Right cardiac atrium (tissue), 5 donors: ENCODE data around the gene NRTN. TPM values are rescaled to one million over a fixed set of nuclear protein-coding genes. Genes with fewer than 3 reads are reported as not detected.

ENCODE experiments used
- ATAC-seq, 2 donors: fragments of 200-7000 bp; cut with Tn5 transposase; one replicate each; pipeline versions ENCODE4 v1.8.0 to v1.9.1; 2020; ENCODE audit warnings: moderate library complexity in 2 of 2, mild to moderate bottlenecking in 1 of 2
- DNase-seq, 3 donors: peaks; one replicate each; pipeline ENCODE4 v3.0.0-alpha.2; 2020
- H3K27ac ChIP-seq: one replicate; pipeline ENCODE4 v1.5.1; 2013; ENCODE audit warnings: mild to moderate bottlenecking, low read length, control low read depth, moderate library complexity
- H3K27me3 ChIP-seq: one replicate; pipeline ENCODE4 v1.6.1; 2013; ENCODE audit not compliant: control insufficient read depth, insufficient read depth
- H3K4me1 ChIP-seq: one replicate; pipeline ENCODE4 v1.6.1; 2013; ENCODE audit warnings: low read length; ENCODE audit not compliant: control insufficient read depth, insufficient read depth
- H3K4me3 ChIP-seq: one replicate; pipeline ENCODE4 v1.5.1; 2013; ENCODE audit warnings: low read length, control low read depth
- H3K9me3 ChIP-seq: one replicate; pipeline ENCODE4 v1.6.1; 2013; ENCODE audit warnings: low read length; ENCODE audit not compliant: control insufficient read depth
- WGBS: extraction: QIAGEN DNeasy Blood & Tissue Kit; methylation state at CpG from one replicate; pipeline ENCODE4 v1.1.7; 2013; 5-methylcytosine and 5-hydroxymethylcytosine counted together
- intact Hi-C, 4 donors: fragments of 100-400 bp; cut with DNase I; formaldehyde crosslinking; loops; one replicate each; pipeline versions ENCODE4 v1.11.0 to v1.14.0; 2022 to 2023
- polyA plus RNA-seq: library from polyadenylated mRNA; stranded (reverse); fragments of 200-250 nt; gene quantifications from one replicate; pipeline ENCODE4 v1.2.3, GENCODE V29; 2013
- total RNA-seq, 4 donors: library from RNA; stranded (reverse); fragmentation: NEBNext Ultra II Directional; extraction: Animal tissue kit (Norgen Biotek cat#: 25700); gene quantifications; one replicate each; pipeline ENCODE4 v1.2.1, GENCODE V29; 2021
- donor health status: healthy with polysubstance abuse.
- donor health status: DM: no; HTN: yes; CAD: no.
- donor health status: DM: no; HTN: no; CAD: no.
- donor health status: DM: no; HTN: yes; CAD: no; lungs with severe emphysema.
- donor health status: DM: yes; HTN: yes; CAD: no.

The NRTN gene
- total and polyA plus RNA-seq, 5 donors = 31.6 to 57.1 (median 48.8) TPM

DNA sequence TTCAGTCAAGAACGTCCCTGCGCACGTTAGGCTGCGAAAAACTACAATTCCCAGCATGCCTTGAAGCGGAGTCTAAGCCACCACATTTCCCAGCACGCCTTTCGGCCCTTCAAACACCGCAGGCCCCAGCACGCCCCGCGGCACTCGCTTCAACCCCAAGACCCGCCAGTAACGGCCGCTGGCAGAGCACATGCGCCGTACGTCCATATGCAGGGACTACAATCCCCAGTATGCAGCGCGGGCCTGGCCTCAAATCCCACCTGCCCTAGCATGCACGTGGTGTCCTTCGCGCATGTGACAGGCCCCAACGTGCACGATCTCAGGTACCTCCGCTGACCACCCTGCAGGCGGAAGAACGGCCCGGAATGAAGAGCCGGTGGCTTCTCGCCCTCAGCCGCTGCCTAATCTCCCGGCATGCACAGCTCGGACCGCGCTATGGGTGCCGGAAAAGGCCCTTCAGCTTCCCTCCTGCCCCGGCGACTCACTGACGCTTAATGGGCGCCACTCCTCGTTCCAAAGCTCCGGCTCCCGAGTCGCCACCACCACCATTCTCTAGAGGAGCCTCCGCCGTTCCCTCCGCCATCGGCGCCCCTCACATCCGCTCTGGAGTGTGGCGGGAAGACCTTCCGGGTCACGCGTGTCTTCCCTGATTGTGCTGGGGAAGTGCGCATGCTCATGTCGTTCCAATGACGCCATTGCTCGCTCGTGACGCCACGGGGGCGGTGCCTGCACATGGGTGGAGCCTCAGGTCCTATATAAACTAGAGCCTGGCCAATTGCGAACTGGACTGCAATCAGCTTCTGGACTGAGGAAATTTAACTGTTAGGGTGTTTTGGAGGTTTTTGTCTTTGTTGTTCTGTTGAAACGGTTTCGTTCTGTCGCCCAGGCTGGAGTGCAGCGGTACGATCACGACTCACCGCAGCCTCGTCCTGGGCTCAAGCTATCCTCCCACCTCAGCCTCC, 14.0 kb upstream of the NRTN start, which contains the start of gene DUS3L:
Gene DUS3L (minus strand): TSS at position 605 of the 962 bp plus-strand sequence. CDS start 22 bp downstream, at position 583.
- H3K4me3 ChIP-seq = peak within 1 kb of the TSS; percentile 82
- H3K27ac ChIP-seq = peak within 1 kb of the TSS; percentile 98
- H3K9me3 ChIP-seq = no peaks in the 10 kb centered on the region
- peak; percentile 97 to 98 (median 98) for DNase-seq
- H3K27me3 ChIP-seq = no peaks in the 10 kb centered on the region
- intact Hi-C loops = no loop called here
- peak; percentile 96 to 97 for ATAC-seq
- H3K4me1 ChIP-seq = no peaks in the 10 kb centered on the region
- WGBS = 11% methylated on average over 72 of the region's 72 CpGs

DNA sequence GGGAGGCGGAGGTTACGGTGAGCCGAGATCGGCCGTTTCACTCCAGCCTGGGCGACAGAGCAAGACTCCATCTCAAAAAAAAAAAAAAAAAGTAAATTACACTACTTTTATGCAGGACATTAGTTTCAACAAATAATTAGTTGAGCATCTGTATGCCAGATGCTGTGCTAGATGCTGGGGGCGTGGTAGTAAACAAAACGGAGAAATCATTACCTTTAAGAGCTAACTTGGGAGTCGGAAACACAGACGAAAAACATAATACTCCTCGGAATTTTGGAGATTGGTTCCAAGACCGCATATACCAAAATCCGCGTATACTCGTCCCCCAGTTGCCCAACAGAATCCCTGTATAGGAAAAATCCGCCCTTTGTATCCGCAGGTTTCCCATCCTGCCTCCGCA, 12.6 kb upstream of the NRTN start:
- ATAC-seq (no peak), DNase-seq (no peak)
- intact Hi-C loops = no loop called here
- 96% methylated on average over 18 of the region's 18 CpGs for WGBS
- Histone ChIP-seq H3K9me3 (no peaks in the 10 kb centered on the region), H3K4me3 (no peak overlapping the region), H3K27me3 (no peaks in the 10 kb centered on the region), H3K27ac (no peak overlapping the region), H3K4me1 (no peaks in the 10 kb centered on the region)

DNA sequence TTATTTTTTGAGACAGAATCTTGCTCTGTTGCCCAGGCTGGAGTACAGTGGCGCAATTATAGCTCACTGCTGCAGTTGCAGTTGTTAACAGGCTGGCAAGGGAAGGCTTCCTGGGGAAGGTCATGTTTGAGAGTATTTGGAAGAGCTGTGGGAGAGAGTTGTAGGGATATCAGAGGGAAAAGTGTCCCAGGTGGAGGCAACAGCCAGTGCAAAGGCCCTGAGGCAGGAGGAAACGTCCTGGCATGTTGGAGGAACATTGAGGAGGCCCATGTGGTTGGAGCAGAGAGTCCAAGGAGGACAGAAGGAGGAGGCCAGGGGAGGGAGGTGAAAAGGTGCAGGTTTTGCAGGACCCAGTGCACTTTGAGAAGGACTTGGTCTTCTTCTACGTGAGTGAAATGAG, 11.7 kb upstream of the NRTN start:
- Histone ChIP-seq H3K27me3 (no peaks in the 10 kb centered on the region), H3K4me1 (no peaks in the 10 kb centered on the region), H3K9me3 (no peaks in the 10 kb centered on the region), H3K27ac (no peak overlapping the region), H3K4me3 (no peak overlapping the region)
- intact Hi-C loops = no loop called here
- DNase-seq = no peak
- ATAC-seq = no peak
- WGBS = 90% methylated on average over 3 of the region's 3 CpGs

DNA sequence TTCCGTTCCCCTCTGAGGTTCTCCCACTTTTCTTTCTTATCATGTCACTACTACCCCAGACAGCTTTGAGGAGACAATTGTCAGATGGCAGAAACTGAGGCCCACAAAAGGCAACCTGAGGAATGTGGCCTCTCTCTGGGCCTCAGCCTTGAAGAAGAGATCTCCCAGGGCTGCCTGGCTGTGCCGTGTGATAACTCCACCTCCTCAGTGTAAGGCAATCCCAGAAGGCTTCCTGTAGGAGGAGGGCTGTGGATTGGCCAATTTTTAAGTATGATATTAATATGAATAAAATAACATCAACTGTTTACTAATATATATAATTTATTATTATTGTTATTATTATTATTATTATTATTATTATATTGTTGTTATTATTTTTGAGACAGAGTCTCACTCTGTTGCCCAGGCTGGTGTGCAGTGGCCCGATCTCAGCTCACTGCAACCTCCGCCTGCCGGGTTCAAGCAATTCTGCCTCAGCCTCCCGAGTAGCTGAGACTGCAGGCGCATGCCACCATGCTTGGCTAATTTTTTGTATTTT, 9.4 kb upstream of the NRTN start:
- intact Hi-C loops = no loop called here
- 90% methylated on average over 7 of the region's 7 CpGs for WGBS
- no peak for ATAC-seq

GRCh38 chr19:5798244-5798643, 6.6 kb upstream of the NRTN start:
- no peak for ATAC-seq
- no peak overlapping the region for H3K27ac ChIP-seq
- no peaks in the 10 kb centered on the region for H3K4me1 ChIP-seq
- 85% methylated on average over 8 of the region's 8 CpGs for WGBS
- intact Hi-C loops = no loop called here
- peak in 1 of 3 donors; percentile 34 for DNase-seq
- no peak overlapping the region for H3K4me3 ChIP-seq
- no peaks in the 10 kb centered on the region for H3K9me3 ChIP-seq
- no peaks in the 10 kb centered on the region for H3K27me3 ChIP-seq

More for the DNA sequence above, 9.4 kb upstream of the NRTN start:
- H3K27me3 ChIP-seq = no peaks in the 10 kb centered on the region
- DNase-seq = no peak
- no peak overlapping the region for H3K4me3 ChIP-seq
- no peaks in the 10 kb centered on the region for H3K4me1 ChIP-seq
- no peak overlapping the region for H3K27ac ChIP-seq
- H3K9me3 ChIP-seq = no peaks in the 10 kb centered on the region

GRCh38 chr19:5799247-5800241, 5.3 kb upstream of the NRTN start:
- ATAC-seq (peak; percentile 53 to 54), DNase-seq (peak in 2 of 3 donors; percentile 81 to 90)
- Histone ChIP-seq H3K9me3 (no peaks in the 10 kb centered on the region), H3K4me1 (no peaks in the 10 kb centered on the region), H3K27me3 (no peaks in the 10 kb centered on the region), H3K4me3 (no peak overlapping the region), H3K27ac (no peak overlapping the region)
- intact Hi-C loops = loop anchor here in 3 of 4 donors (5.0 to 10.0 kb wide), 4 partner anchors 93 to 223 kb away; no protein-coding TSS in a partner anchor
- 43% methylated on average over 37 of the region's 37 CpGs for WGBS

DNA sequence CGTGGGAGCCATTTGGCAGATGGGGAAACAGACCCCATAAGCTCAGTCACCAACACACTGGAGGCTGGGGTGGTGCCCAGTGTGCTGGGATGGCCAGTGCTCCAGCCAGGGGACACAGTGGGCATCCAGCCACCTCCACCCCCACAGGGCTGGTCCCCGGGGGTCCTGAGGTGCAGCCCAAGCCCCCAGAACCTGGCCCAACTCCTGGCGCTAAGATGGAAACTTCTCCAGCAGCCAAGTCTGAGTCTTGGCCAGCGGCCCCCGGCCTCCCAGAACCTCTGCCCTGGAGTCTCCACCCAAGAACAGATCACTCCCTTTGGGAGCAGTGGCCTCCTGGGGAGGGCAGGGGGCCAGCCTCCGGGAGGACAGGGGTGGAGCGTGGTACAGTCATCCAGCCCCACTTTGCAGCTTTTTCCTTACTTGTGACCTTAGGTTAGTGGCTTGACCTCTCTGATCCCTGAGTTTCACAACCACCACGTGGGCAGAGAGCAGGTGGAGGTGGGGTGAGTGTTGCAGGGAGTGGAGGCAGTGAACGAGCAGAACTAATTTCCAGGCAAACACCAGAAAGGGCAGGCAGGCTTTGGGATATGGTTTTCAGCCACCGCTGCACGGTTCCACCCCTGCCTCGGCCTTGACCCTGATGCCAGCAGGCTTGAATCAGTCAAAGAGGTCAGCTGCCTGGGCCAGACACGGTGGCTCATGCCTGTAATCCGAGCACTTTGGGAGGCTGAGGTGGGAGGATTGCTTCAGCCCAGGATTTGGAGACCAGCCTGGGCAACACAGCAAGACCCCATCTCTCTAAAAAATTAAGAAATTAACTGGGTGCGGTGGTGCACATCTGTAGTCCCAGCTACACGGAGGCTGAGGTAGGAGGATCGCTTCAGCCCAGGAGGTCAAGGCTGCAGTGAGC, 4.3 kb upstream of the NRTN start:
- no peaks in the 10 kb centered on the region for H3K27me3 ChIP-seq
- peak; percentile 24 to 68 (median 64) for DNase-seq
- H3K4me3 ChIP-seq = no peak overlapping the region
- ATAC-seq = peak in 1 of 2 donors; percentile 57
- H3K4me1 ChIP-seq = no peaks in the 10 kb centered on the region
- H3K27ac ChIP-seq = no peak overlapping the region
- intact Hi-C loops = loop anchor here in 3 of 4 donors (5.0 to 10.0 kb wide), 4 partner anchors 92 to 222 kb away; no protein-coding TSS in a partner anchor
- H3K9me3 ChIP-seq = no peaks in the 10 kb centered on the region
- 70% methylated on average over 17 of the region's 17 CpGs for WGBS

DNA sequence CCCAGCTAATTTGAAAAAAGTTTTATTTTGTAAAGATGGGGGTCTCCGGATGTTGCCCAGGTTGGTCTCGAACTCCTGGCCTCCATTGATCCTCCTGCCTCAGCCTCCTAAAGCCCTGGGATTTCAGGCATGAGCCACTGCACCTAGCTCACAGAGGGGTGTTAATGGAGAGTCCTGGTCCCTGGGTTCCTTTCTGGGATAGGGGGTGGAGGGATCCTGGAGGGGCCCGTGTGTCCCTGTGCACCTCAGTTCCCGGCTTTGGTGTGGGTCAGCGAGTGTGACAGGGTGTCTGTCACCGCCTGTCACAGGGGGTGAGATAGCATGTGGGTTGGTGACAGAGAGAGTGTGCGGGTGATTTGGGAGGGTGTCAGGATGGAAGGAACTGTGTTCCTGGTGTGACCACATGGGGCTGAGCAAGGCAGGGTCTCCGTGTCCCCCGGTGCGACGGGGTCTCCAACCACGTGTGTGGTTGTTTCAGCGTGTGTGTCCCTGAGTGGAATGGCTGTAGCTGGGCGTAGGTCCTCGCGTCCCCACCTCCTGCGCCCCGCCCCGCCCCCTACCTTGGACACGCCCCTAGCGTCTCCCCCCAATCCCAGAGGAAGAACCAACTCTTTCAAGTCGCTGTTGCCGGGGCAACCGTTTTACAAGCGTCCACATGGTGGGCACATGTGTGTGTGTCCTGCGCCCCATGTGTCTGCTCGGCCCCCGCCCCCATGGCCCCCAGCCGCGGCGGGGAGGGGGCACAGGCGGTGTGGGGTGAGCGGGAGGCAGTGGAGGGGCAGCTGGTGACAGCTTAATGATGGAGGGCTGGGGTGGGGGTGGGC, 2.9 kb upstream of the NRTN start:
- Histone ChIP-seq H3K27me3 (no peaks in the 10 kb centered on the region), H3K4me3 (no peak overlapping the region), H3K27ac (no peak overlapping the region), H3K9me3 (no peaks in the 10 kb centered on the region), H3K4me1 (no peaks in the 10 kb centered on the region)
- 12% methylated on average over 33 of the region's 33 CpGs for WGBS
- ATAC-seq = no peak
- DNase-seq = peak in 2 of 3 donors; percentile 47 to 62
- intact Hi-C loops = loop anchor here in 3 of 4 donors (5.0 to 10.0 kb wide), 4 partner anchors 90 to 220 kb away; no protein-coding TSS in a partner anchor

- ATAC-seq (no peak), DNase-seq (no peak)
- peak overlapping the region; percentile 15 for H3K4me3 ChIP-seq
- 5% methylated on average over 8 of the region's 8 CpGs for WGBS
- H3K9me3 ChIP-seq = no peaks in the 10 kb centered on the region
- intact Hi-C loops = loop anchor here in 3 of 4 donors (5.0 to 10.0 kb wide), 4 partner anchors 89 to 219 kb away; no protein-coding TSS in a partner anchor
- no peaks in the 10 kb centered on the region for H3K4me1 ChIP-seq
- H3K27me3 ChIP-seq = no peaks in the 10 kb centered on the region
- no peak overlapping the region for H3K27ac ChIP-seq
Measured at GRCh38 chr19:5803441-5803751, 1.5 kb upstream of the NRTN start.
